Loucy (cell line): ENCODE results near the gene LSM3.

Experiments
- EZH2phosphoT487 ChIP-seq: fragments of 200-600 bp; IDR thresholded peaks from 2 replicates; pipeline ENCODE4 v1.6.1; 2018; ENCODE audit warnings: antibody characterized with exemption, mild to moderate bottlenecking, moderate library complexity, borderline replicate concordance
- TF ChIP-seq, protein P1 (sequence below): fragments of 200-600 bp; sonication (generic); conservative IDR thresholded peaks from 2 replicates; pipeline ENCODE4 v1.5.1; 2014; ENCODE audit warnings: mild to moderate bottlenecking, antibody characterized with exemption, low read length

DNA sequence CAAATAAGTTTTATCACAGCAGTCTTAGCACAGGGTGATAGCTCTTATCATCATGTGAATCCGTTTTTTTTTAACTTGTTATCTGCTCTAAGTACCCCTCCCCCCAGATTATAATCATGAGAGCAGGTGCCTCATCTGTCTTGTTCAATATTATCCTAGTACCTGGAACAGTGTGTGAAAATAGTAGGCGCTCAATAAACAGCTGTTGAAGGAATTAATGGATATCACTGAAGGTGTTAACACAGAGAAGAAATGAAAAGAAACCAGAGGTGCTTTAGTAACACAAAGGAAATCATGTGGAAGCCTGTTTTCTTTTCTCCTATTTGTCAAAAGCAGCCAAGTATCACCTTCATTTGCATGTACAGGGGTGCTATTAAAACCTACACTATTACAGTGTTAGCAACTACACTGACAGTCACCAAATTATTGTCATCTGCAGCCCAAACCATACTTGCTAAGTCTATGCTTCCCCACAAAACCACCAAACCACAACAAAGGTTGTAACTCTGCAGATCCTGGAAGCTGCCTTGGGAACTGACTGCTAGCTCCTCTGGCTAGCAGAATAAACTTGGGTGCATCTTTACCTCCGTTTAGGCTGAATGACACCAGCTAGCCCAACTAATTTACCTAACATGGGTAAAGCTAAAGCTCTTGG, 3.1 kb upstream of the LSM3 start:
- TF ChIP-seq, protein P1, sequence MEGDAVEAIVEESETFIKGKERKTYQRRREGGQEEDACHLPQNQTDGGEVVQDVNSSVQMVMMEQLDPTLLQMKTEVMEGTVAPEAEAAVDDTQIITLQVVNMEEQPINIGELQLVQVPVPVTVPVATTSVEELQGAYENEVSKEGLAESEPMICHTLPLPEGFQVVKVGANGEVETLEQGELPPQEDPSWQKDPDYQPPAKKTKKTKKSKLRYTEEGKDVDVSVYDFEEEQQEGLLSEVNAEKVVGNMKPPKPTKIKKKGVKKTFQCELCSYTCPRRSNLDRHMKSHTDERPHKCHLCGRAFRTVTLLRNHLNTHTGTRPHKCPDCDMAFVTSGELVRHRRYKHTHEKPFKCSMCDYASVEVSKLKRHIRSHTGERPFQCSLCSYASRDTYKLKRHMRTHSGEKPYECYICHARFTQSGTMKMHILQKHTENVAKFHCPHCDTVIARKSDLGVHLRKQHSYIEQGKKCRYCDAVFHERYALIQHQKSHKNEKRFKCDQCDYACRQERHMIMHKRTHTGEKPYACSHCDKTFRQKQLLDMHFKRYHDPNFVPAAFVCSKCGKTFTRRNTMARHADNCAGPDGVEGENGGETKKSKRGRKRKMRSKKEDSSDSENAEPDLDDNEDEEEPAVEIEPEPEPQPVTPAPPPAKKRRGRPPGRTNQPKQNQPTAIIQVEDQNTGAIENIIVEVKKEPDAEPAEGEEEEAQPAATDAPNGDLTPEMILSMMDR, result no peak
- no peak for TF ChIP-seq EZH2phosphoT487
